SKM-1 treated with dmso at 0.1 percent for 144 hours (cell line): ENCODE measurements around the gene ACOT9.
"Not testable (repeated sequence)": the region's sequence is repeated elsewhere in the genome, so short reads cannot be mapped to it uniquely, and the experiment has no call there.

Experiments
- DNase-seq: peaks from one replicate; lab custom pipeline; 2025; ENCODE audit not compliant: unreplicated experiment; lab: John Stamatoyannopoulos, UW

ACOT9 gene

GRCh38 chrX:23699636-23700194 is 43.4 kb downstream of the ACOT9 start:
- no peak for DNase-seq

GRCh38 chrX:23694606-23695005 is 48.5 kb downstream of the ACOT9 start:
- DNase-seq = peak; percentile 13

DNA sequence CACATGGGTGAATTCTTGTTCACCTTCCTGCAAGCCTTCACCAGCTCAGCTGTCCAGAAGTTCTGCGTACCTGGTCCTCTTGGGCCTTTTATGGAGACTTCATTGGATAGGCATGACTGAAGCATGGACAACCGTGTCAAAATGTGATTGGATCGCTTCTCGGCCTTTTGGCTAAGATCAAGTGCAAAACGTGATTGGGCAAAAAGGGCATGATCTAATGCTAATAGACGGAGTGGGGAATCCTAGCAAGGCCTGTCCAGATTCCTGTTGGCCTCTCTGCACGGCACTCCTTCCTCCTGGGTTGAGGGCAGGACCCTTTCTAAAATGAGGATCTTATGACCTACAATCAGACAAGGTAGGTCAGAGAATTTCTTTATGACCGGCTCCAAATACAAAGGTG is 50.9 kb downstream of the ACOT9 start:
- no peak for DNase-seq

- DNase-seq = not testable (repeated sequence)
Observed at GRCh38 chrX:23676486-23676885, 66.6 kb downstream of the ACOT9 start.

DNA sequence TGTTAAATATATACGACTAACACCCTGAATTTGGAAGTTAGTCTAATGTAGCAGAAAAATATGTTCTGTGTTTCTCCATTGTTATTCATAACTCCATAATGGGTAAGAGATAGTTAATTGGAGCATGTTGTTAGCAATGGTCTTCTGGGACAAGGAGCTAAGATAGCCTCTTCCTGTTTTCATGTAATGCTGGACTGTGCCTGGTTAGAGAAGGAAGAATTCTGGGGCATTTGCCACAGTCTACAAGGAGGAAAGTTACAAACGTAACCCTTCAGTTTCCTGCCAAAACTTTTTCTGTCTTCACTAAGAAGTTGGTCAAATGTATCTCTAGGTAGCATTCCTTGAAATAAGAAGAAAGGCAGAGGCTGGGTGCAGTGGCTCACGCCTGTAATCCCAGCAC is 70.0 kb downstream of the ACOT9 start:
- DNase-seq = no peak

- no peak for DNase-seq
Observed at GRCh38 chrX:23670528-23670927, 72.5 kb downstream of the ACOT9 start.

GRCh38 chrX:23668335-23668734 is 74.7 kb downstream of the ACOT9 start:
- DNase-seq = no peak

DNA sequence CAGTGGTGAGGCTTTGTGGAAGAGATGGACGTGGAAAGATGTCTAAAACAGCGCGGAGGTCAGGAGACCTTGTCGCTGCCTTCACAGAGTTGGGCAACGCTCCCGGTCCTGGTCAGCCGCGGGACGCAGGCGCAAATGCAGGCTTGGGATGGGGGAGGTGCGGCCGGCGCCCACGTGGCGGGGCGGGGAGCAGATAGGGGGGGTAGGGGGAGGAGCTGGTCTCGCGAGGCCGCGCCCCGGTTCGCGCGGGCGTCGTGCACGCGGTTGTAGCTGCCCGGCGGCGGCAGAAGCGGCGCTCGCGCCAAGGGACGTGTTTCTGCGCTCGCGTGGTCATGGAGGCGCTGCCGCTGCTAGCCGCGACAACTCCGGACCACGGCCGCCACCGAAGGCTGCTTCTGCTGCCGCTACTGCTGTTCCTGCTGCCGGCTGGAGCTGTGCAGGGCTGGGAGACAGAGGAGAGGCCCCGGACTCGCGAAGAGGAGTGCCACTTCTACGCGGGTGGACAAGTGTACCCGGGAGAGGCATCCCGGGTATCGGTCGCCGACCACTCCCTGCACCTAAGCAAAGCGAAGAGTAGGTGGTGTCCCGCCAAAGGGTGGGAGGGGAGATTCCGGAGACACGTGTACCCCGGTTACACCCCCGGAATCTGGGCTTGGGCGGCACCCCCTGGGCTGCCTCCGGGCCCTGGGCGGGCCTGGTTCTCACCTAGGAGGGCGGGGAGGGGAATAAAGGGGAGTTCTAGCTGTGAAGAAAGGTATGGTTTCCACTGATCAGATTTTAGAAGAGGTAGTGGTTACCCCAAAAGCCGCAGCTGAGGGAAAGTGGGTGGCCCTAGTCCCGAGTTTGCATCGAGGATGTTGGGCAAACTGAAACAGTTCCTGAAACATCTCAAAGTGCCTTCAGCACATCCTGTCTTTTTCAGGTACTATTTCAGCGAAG is 75.6 kb downstream of the ACOT9 start, which contains the start of gene PRDX4:
PRDX4 (plus strand) TSS at position 255 of the 939 bp plus-strand sequence; CDS start at position 333, 78 bp downstream.
- peak; percentile 67 for DNase-seq

GRCh38 chrX:23666282-23666681 is 76.8 kb downstream of the ACOT9 start:
- DNase-seq = no peak

DNA sequence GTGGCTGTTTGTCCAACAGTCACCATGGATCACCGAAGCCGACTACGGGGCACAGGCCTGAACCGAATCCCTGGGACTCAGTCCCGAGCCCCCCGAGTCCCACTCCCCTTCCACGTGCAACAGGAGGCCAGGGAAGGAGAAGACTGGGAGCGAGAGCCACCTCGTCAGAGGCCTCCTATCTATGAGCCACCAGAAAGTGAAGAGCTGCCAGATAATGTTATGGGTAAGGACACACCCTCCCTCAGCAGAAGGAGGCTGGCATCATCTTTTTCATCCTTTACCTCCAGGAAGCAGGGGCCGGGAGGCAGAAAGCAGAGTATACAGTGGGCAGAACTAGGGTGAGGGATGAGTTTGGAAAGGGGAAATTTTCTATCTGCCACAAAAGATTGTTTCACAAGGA is 78.6 kb downstream of the ACOT9 start:
- DNase-seq = no peak

GRCh38 chrX:23662853-23663252 is 80.2 kb downstream of the ACOT9 start:
- no peak for DNase-seq

- DNase-seq = no peak
Observed at GRCh38 chrX:23662187-23662586, 80.9 kb downstream of the ACOT9 start.

DNA sequence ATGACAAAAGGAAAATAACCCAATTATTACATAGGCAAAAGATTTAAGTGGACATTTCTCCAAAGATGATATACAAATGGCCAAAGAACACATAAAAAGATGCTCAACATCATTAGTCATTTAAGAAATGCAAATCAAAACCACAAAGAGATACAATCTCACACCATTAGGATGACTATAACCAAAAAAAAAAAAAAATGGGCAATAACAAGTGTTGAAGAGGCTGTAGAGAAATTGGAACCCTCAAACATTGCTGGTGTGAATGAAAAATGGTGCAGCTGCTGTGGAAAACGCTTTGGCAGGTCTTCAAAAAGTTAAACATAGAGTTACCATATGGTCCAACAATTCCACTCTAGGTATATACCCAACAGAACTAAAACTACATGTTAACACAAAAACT is 81.4 kb downstream of the ACOT9 start:
- no peak for DNase-seq

DNA sequence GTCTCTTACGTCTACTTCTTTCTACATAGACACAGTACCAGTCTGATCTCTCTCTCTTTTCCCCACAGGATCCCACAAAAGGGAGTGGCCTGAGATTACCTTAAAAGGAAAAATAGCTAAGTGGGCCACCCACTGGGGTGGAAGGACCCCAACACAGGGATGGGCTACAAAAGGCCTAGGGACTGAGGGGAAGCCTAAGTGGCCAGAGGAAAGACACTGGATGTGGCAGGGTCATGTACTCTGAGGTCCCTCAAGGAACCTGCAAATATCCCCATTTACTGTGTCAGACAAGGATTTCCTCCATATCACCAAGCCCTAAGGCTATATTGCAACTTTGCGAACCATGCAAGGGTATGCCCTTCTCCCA is 82.3 kb downstream of the ACOT9 start:
- no peak for DNase-seq

DNA sequence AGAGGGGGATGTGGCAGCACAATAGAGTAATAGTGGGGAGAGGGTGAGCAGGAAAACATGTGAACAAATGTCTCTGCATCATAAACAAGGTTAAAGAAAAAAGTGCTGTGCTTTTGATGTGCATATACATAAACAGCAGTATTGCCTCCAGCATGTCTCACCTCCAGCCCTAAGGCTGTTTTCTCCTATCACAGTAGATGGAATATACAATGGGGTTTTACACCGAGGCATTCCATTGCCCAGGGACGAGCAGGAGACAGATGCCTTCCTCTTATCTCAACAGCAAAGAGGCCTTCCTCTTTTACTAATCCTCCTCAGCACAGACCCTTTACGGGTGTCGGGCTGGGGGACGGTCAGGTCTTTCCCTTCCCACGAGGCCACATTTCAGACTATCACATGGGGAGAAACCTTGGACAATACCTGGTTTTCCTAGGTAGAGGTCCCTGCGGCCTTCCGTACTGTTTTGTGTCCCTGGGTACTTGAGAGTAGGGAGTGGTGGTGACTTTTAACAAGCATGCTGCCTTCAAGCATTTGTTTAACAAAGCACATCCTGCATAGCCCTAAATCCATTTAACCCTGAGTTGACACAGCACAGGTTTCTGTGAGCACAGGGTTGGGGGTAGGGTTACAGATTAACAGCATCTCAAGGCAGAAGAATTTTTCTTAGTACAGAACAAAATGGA is 82.9 kb downstream of the ACOT9 start:
- DNase-seq = not testable (repeated sequence)

- no peak for DNase-seq
Observed at GRCh38 chrX:23659339-23659738, 83.7 kb downstream of the ACOT9 start.

DNA sequence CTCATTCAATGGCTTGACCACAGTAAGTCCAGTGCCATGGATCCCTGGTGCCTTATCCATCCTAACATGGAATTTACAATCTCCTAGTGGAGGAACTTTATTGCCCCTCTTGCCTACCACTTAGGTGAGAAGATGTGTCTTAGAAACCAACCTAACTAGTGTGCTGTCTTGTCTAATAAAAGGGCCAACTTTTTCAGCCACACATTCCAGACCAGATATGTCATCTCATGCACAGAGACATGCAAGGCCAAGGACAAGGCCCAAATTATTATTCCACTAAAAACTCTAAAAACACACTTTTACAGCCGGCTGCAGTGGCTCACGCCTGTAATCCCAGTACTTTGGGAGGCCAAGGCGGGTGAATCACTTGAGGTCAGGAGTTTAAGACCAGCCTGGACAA is 86.4 kb downstream of the ACOT9 start:
- DNase-seq = no peak

DNA sequence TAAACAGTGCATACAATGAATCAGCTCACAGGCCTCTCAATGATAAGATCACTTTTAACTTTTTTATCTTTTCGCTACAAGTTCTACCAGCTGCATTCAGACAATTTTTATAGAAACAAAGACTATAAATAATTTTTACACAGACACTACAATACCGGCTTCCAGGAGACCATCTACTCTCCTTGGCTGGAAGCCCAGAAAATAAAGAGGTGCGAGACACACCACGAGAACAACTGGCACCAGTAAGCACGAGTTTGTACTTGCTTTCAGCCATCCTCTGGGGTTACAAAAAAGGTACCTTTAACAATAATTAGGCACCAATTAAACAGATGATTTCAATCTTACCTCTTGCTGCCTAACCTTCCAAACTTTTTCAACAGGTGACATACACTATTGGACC is 87.0 kb downstream of the ACOT9 start:
- no peak for DNase-seq
